A549 (cell line): ENCODE measurements around the gene CITED4.

ENCODE experiments used
- BCL3 ChIP-seq: fragments of >200 bp; sonication (Bioruptor Twin); formaldehyde crosslinking; IDR thresholded peaks from 3 replicates; pipeline ENCODE4 v1.6.1; 2016
- CBX8 ChIP-seq: fragments of 200-600 bp; sonication (generic); IDR thresholded peaks from 2 replicates; pipeline ENCODE4 v1.6.1; 2016
- CEBPB ChIP-seq, 2 experiments: fragments of >200 bp in 1 of 2; sonication (Bioruptor Twin) in 1 of 2; formaldehyde crosslinking in 1 of 2; IDR thresholded peaks; 2 replicates each; pipeline ENCODE4 v1.6.1; 2012 to 2016
- CTCF ChIP-seq: fragments of >200 bp; sonication (Bioruptor Twin); formaldehyde crosslinking; IDR thresholded peaks from 3 replicates; pipeline ENCODE4 v1.5.1; 2016
- E2F6 ChIP-seq: IDR thresholded peaks from 2 replicates; pipeline ENCODE4 v1.6.1; 2012; ENCODE audit warnings: low read depth, borderline replicate concordance
- EP300 ChIP-seq, 2 experiments: fragments of >200 bp; sonication (Bioruptor Twin); formaldehyde crosslinking; IDR thresholded peaks; 2 replicates in 1 of 2; 3 replicates in 1 of 2; pipeline ENCODE4 v1.6.1; 2016 to 2017
- PBX3 ChIP-seq: IDR thresholded peaks from 2 replicates; pipeline ENCODE4 v1.6.1; 2012
- RAD21 ChIP-seq, 2 experiments: fragments of >200 bp in 1 of 2; sonication (Bioruptor Twin) in 1 of 2; formaldehyde crosslinking in 1 of 2; IDR thresholded peaks in 1 of 2; conservative IDR thresholded peaks in 1 of 2; 2 replicates in 1 of 2; 3 replicates in 1 of 2; pipeline ENCODE4 v1.6.1; 2012 to 2018; ENCODE audit warnings: inconsistent platforms in 1 of 2
- RCOR1 ChIP-seq: fragments of 150-350 bp; IDR thresholded peaks from 2 replicates; pipeline ENCODE4 v1.6.1; 2014; ENCODE audit warnings: antibody characterized with exemption, low read length, low read depth
- SMC3 ChIP-seq: fragments of >200 bp; sonication (Bioruptor Twin); formaldehyde crosslinking; IDR thresholded peaks from 3 replicates; pipeline ENCODE4 v1.6.1; 2018; ENCODE audit warnings: inconsistent platforms
- SREBF2 ChIP-seq: fragments of 450-650 bp; IDR thresholded peaks from 2 replicates; pipeline ENCODE4 v1.6.1; 2014; ENCODE audit warnings: mild to moderate bottlenecking, moderate library complexity

GRCh38 chr1:40893946-40894345 is 31.8 kb upstream of the CITED4 start:
- no peak for TF ChIP-seq E2F6
- no peak for TF ChIP-seq CTCF
- TF ChIP-seq RAD21 (conservative IDR thresholded peaks at IDR 0.05 in 1 of 2, IDR thresholded peaks at IDR 0.05 in 1 of 2), result no peak
- no peak for TF ChIP-seq CBX8
- TF ChIP-seq SREBF2, result no peak
- no peak for TF ChIP-seq PBX3
- no peak for TF ChIP-seq SMC3
- no peak for TF ChIP-seq CEBPB (IDR thresholded peaks at IDR 0.05)
- no peak for TF ChIP-seq BCL3
- no peak for TF ChIP-seq EP300 (IDR thresholded peaks at IDR 0.05)
- no peak for TF ChIP-seq RCOR1
